ENCODE results near the gene CC2D2B.

- TF ChIP-seq CTCF (IDR thresholded peaks at IDR 0.05) (no peak), POLR2A (IDR thresholded peaks at IDR 0.05) (no peak)
These were observed 35.5 kb upstream of the CC2D2B start for GRCh38 chr10:95872158-95872711.
